ENCODE data around the gene CAPZA2. TPM values are rescaled to one million over a fixed set of nuclear protein-coding genes. Genes with fewer than 3 reads are reported as not detected.

CAPZA2 gene
- polyA plus RNA-seq, 3 donors: 67.0 to 807 (median 672) TPM

DNA sequence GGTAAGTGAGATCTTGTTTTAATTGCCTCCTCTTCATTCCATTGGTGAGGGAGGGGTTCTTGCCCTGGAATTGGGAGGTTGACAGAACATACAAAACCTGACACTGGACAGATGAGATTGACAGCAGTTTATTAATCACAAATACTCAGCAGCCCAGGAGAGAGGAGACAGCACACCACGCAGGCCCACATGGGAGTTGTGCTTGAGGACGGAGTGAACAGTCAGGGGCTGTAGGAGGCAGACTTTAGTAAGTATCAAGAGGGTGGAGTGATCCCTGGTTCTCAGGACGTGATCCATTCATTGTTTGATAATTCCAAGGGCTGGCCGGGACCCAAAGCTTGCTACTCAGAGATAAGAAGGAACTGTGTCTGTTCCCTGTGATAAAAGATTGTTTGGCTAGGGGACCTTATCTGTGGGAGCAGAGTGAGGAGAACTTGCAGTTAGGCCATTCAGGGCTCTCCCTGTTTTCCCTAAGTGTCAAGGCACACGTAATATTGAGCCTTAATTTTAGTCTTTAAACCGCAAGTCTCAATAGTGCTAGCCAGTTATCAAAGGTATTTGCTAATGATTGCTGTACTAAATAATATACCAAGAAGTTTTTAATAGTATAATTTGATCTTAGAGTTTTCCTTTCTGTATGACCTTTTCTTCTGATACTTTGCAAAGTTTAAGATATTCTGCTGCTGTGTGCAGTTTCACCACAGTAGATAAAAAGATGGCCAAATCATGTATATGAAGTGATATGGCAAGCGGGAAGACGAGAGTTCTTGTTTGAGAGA, 14.5 kb downstream of the CAPZA2 start:
- Histone ChIP-seq H3K4me1 (ENCODE audit: control insufficient read depth in 1 of 2, insufficient read depth in 2 of 2, low read length in 2 of 2) (peaks cover 1 to 11% of the 10 kb centered on the region in 2 donors), H4K20me1 (ENCODE audit: insufficient read depth, low read length) (peaks cover 100% of the 10 kb centered on the region), H3K27ac (ENCODE audit: low read depth in 1 of 2, low read length in 2 of 2) (peak overlapping the region in 1 of 2 donors; percentile 21), H3K9ac (ENCODE audit: insufficient read depth, low read length, poor library complexity, severe bottlenecking) (no peak overlapping the region), H3K36me3 (replicated peaks in 1 of 2; ENCODE audit: control insufficient read depth in 1 of 2, insufficient read depth in 2 of 2, low read length in 2 of 2) (peaks cover 10 to 39% of the 10 kb centered on the region in 2 donors), H3K9me3 (replicated peaks in 1 of 2; ENCODE audit: control insufficient read depth in 1 of 2, insufficient read depth in 1 of 2, low read length in 2 of 2) (no peaks in the 10 kb centered on the region), H2AFZ (ENCODE audit: insufficient read depth, low read depth, low read length, poor library complexity, severe bottlenecking) (no peak overlapping the region), H3K4me3 (replicated peaks in 1 of 3; ENCODE audit: low read depth in 2 of 3, low read length in 3 of 3) (no peak overlapping the region), H3K4me2 (replicated peaks; ENCODE audit: extremely low read depth, low read length, poor library complexity, severe bottlenecking) (no peak overlapping the region), H3K79me2 (ENCODE audit: insufficient read depth, low read length) (peaks cover 99% of the 10 kb centered on the region), H3K27me3 (ENCODE audit: control insufficient read depth in 2 of 2, insufficient read depth in 2 of 2, low read length in 2 of 2) (no peaks in the 10 kb centered on the region)
- no peak overlapping the region for H3K4me3 Mint-ChIP-seq
- no peak overlapping the region for H3K27ac Mint-ChIP-seq
- DNase-seq: no peak
- TF ChIP-seq, protein P1, sequence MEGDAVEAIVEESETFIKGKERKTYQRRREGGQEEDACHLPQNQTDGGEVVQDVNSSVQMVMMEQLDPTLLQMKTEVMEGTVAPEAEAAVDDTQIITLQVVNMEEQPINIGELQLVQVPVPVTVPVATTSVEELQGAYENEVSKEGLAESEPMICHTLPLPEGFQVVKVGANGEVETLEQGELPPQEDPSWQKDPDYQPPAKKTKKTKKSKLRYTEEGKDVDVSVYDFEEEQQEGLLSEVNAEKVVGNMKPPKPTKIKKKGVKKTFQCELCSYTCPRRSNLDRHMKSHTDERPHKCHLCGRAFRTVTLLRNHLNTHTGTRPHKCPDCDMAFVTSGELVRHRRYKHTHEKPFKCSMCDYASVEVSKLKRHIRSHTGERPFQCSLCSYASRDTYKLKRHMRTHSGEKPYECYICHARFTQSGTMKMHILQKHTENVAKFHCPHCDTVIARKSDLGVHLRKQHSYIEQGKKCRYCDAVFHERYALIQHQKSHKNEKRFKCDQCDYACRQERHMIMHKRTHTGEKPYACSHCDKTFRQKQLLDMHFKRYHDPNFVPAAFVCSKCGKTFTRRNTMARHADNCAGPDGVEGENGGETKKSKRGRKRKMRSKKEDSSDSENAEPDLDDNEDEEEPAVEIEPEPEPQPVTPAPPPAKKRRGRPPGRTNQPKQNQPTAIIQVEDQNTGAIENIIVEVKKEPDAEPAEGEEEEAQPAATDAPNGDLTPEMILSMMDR (IDR thresholded peaks at IDR 0.05): no peak
- H3K27me3 Mint-ChIP-seq (ENCODE audit: low read depth in 3 of 3): no peaks in the 10 kb centered on the region
- intact Hi-C loops (cut with micrococcal nuclease): no loop called here
- peaks cover 6 to 20% of the 10 kb centered on the region in 2 donors for H3K36me3 Mint-ChIP-seq
- no peaks in the 10 kb centered on the region for H3K9me3 Mint-ChIP-seq
- 80% methylated on average over 5 of the region's 8 CpGs for WGBS (ENCODE audit: insufficient coverage)
- peaks cover 13% of the 10 kb centered on the region for H3K4me1 Mint-ChIP-seq

DNA sequence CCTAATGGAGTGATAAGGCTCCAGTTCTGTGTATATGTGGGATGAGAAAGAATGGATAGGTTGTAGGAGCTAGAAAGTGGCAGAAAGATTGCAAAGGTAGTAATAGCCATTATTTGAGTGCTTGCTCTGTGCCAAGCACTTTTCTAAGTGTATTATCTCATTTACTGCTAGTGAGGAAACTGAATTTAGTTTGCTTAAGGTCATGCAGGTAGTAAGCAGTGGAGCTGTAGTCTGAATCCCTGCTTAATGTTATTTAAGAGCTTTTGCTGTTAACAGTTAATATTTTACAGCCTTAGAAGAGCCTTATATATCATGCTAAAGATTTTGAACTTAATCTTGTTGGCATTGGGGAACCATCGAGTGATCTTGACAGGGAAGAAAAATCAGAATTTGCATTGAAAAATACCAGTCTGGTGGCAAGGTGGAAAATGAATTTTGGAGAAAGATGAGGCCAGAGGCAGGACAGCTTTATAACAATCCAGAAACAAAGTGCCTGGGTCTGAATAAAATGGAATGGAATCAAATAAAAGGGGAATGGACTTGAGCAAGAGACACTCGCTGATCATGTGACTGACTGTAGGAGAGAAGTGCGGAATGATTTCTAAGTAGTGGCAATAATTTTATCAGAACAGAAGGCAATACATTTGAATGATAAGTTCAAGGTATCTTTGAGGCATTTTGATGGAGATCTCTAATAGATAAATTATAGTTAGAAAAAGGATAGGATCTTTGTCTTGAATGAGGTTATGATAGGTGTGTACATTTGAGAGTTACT, 15.2 kb downstream of the CAPZA2 start:
- WGBS (ENCODE audit: insufficient coverage): 95% methylated on average over 2 of the region's 3 CpGs
- Mint-ChIP-seq H3K36me3 (peaks cover 6 to 19% of the 10 kb centered on the region in 2 donors), H3K4me1 (peaks cover 9% of the 10 kb centered on the region), H3K4me3 (no peak overlapping the region), H3K27me3 (ENCODE audit: low read depth in 3 of 3) (no peaks in the 10 kb centered on the region), H3K9me3 (no peaks in the 10 kb centered on the region), H3K27ac (no peak overlapping the region)
- peaks cover 0 to 4% of the 10 kb centered on the region in 2 donors for H3K4me1 ChIP-seq (ENCODE audit: control insufficient read depth in 1 of 2, insufficient read depth in 2 of 2, low read length in 2 of 2)
- no peak overlapping the region for H2AFZ ChIP-seq (ENCODE audit: insufficient read depth, low read depth, low read length, poor library complexity, severe bottlenecking)
- no peak for DNase-seq
- H3K9ac ChIP-seq (ENCODE audit: insufficient read depth, low read length, poor library complexity, severe bottlenecking): no peak overlapping the region
- H3K4me2 ChIP-seq (replicated peaks; ENCODE audit: extremely low read depth, low read length, poor library complexity, severe bottlenecking): no peak overlapping the region
- H3K27ac ChIP-seq (ENCODE audit: low read depth in 1 of 2, low read length in 2 of 2): no peak overlapping the region
- peaks cover 10 to 39% of the 10 kb centered on the region in 2 donors for H3K36me3 ChIP-seq (replicated peaks in 1 of 2; ENCODE audit: control insufficient read depth in 1 of 2, insufficient read depth in 2 of 2, low read length in 2 of 2)
- H3K79me2 ChIP-seq (ENCODE audit: insufficient read depth, low read length): peaks cover 99% of the 10 kb centered on the region
- H4K20me1 ChIP-seq (ENCODE audit: insufficient read depth, low read length): peaks cover 100% of the 10 kb centered on the region
- H3K4me3 ChIP-seq (replicated peaks in 1 of 3; ENCODE audit: low read depth in 2 of 3, low read length in 3 of 3): no peak overlapping the region
- TF ChIP-seq, protein P1 (IDR thresholded peaks at IDR 0.05): no peak
- intact Hi-C loops (cut with micrococcal nuclease): no loop called here
- H3K9me3 ChIP-seq (replicated peaks in 1 of 2; ENCODE audit: control insufficient read depth in 1 of 2, insufficient read depth in 1 of 2, low read length in 2 of 2): no peaks in the 10 kb centered on the region
- no peaks in the 10 kb centered on the region for H3K27me3 ChIP-seq (ENCODE audit: control insufficient read depth in 2 of 2, insufficient read depth in 2 of 2, low read length in 2 of 2)
